Glomerular visceral epithelial cell (primary cell): ENCODE data around the gene KRT81.

Experiments used
- DNase-seq: peaks from one replicate; pipeline ENCODE4 v3.0.0-alpha.2; 2016; ENCODE audit errors: extremely low spot score

Gene KRT81

GRCh38 chr12:52291267-52291935, at the start of gene KRT81:
Gene KRT81 (minus strand): TSS chr12:52291534. CDS start chr12:52291465, 69 bp downstream.
- DNase-seq: no peak

GRCh38 chr12:52338241-52338960, 47.1 kb upstream of the KRT81 start:
- no peak for DNase-seq

- no peak for DNase-seq
Observed at GRCh38 chr12:52337054-52337453, 45.7 kb upstream of the KRT81 start.

- no peak for DNase-seq
Observed at GRCh38 chr12:52336641-52337040, 45.3 kb upstream of the KRT81 start.

GRCh38 chr12:52335598-52336262, 44.4 kb upstream of the KRT81 start:
- DNase-seq: peak; percentile 68

GRCh38 chr12:52334185-52334584, 42.9 kb upstream of the KRT81 start:
- no peak for DNase-seq

GRCh38 chr12:52333321-52333720, 42.0 kb upstream of the KRT81 start:
- DNase-seq: no peak

- DNase-seq: no peak
Observed at GRCh38 chr12:52332381-52332780, 41.0 kb upstream of the KRT81 start.

- no peak for DNase-seq
Observed at GRCh38 chr12:52331833-52332232, 40.5 kb upstream of the KRT81 start.

- no peak for DNase-seq
Observed at GRCh38 chr12:52331039-52331438, 39.7 kb upstream of the KRT81 start.

- DNase-seq: no peak
Observed at GRCh38 chr12:52327830-52328500, 36.6 kb upstream of the KRT81 start.

- DNase-seq: peak; percentile 94
Observed at GRCh38 chr12:52327052-52327829, 35.9 kb upstream of the KRT81 start.

GRCh38 chr12:52324153-52324444, 32.8 kb upstream of the KRT81 start:
- DNase-seq: no peak

GRCh38 chr12:52323416-52324152, 32.2 kb upstream of the KRT81 start:
- no peak for DNase-seq

- no peak for DNase-seq
Observed at GRCh38 chr12:52323001-52323400, 31.7 kb upstream of the KRT81 start.

GRCh38 chr12:52322069-52322468, 30.7 kb upstream of the KRT81 start:
- DNase-seq: no peak

GRCh38 chr12:52321418-52321817, 30.1 kb upstream of the KRT81 start:
- no peak for DNase-seq

- no peak for DNase-seq
Observed at GRCh38 chr12:52320784-52321400, 29.6 kb upstream of the KRT81 start, which contains the start of gene KRT83. Gene KRT83 (minus strand): TSS chr12:52321398. CDS start chr12:52321335, 63 bp downstream.

- peak; percentile 24 for DNase-seq
Observed at GRCh38 chr12:52319097-52319496, 27.8 kb upstream of the KRT81 start.

GRCh38 chr12:52318241-52318990, 27.1 kb upstream of the KRT81 start:
- no peak for DNase-seq
